GM19025 (cell line): ENCODE data around the gene ALDH3B2.
"Not testable (repeated sequence)": the region's sequence is repeated elsewhere in the genome, so short reads cannot be mapped to it uniquely, and the experiment has no call there.

Experiments
- ATAC-seq: cut with Tn5 transposase; IDR thresholded peaks from one replicate; pipeline ENCODE4 v1.9.1; 2021; ENCODE audit warnings: mild to moderate bottlenecking, low read depth, moderate library complexity; ENCODE audit not compliant: unreplicated experiment

ALDH3B2 gene

DNA sequence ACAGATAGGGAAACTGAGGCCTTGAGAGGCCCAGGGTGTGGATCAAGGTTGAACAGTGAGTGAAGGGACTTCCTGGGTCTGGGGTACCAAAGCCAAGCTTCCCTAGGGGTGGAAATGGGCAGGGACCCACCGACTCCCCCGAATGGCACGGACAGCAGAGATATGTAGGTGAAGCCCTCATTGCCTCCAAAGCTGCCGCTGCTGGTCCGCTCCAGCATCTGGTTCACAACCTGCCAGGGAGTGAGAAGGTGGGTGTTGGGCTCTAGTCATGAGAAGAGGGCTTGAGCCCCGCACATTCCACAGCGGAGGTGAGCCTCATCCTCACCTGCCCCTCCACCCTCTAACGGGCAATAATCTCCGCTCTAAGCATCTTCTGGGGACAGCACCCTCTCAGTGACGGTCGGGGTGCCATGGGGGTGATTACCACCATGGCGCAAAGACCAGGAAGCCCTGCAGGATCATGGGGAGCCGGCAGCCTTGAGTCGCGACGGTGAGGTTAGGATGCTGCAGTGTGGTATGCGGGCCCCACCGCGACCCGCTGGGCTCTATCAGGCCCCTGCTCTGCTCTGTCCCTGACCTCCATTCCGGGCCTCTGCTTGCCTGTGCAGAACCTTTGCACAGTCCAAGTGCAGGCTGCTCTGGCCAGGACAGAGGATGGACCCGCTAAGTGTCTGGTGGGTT, 10.8 kb downstream of the ALDH3B2 start:
- ATAC-seq, result no peak

DNA sequence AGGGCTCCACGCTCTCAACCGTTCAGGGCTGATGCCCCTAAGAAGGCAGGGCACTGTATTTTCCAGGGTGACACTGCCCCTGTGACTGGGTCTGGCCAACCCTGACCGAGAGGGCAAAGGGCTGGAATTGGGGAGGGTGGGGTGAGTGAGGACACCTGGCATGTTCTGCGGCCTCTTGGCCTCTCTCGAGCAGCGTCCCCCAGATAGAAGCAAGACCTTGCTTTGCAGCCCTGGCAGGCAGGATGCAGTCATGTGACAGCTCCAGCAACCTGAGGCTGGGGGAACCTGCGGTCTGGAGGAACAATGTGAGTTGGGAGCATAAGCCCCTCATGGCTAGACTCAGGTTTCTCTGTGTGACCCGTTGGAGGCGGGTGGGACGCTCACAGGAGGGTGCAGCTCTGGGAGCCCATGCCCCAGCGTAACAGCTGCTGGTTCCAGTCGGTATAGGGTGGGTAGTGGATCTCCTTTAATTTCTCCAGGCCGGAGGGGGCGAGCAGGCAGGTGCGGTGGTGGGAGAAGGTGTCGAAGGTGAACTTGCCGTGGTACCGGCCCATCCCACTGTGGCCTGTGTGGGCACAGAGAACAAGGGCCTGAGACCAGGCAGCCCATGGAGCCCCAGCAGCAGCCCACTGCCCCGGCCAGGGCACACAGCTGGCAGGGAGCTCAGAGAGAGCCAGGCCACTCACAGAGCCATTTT, 11.4 kb downstream of the ALDH3B2 start:
- ATAC-seq, result no peak

DNA sequence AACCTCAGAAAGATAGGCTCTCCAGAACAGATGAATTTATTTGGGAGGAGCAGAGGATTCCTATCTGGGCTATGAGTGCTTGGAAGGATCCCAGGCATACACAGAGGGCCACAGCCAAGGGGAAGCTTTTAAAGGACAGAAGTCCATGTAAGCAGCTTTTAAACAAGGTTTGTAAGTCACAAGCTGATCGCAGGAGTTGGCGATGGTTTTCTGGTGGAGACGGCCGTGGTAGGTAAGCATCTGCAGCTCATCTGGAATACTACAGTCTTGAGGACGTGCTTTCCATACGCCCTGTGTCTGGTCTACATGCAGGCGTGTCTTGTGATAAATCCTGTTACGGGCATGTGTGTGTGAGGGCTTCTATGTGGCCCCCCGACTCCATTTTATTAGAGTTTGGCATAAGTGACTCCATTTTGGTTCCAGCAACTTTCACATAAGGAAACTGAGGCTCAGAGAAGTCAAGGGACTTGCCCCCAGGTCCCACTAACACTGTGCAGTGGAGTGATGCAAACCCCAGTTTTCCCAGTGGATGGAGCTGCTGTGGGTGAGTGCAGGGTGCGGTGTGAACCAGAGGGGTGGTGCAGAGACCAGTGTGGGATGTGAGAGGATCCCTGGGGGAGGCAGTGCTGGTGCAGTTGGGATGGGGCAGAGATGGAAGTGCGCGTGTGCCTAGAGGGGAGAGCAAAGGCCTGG, 12.1 kb downstream of the ALDH3B2 start:
- ATAC-seq, result no peak

DNA sequence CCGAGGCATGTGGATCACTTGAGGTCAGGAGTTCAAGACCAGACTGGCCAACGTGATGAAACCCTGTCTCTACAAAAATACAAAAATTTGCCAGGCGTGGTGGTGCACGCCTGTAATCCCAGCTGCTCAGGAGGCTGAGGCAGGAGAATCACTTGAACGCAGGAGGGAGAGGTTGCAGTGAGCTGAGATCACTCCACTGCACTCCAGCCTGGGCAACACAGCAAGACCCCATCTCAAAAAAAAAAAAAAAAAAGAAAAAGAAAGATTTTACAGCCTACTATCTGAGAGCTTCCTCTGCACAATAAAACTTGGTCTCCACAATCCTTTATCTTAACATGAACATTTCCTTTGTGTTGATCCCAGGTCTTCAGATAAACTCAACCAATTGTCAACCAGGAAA, 13.7 kb downstream of the ALDH3B2 start:
- not testable (repeated sequence) for ATAC-seq

DNA sequence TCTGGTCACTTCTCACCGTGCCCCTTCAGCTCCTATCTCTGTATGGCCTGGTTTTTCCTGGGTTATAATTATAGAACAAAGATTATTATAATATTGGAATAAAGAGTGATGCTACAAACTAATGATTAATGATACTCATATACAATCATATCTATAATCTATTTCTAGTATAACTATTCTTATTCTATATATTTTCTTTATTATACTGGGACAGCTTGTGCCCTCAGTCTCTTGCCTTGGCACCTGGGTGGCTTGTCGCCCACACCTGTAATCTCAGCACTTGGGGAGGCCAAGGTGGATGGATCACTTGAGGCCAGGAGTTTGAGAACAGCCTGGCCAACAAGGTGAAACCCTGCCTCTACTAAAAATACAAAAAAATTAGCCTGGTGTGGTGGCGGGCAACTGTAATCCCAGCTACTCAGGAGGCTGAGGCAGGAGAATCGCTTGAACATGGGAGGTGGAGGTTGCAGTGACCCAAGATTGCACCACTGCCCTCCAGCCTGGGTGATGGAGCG, 14.7 kb downstream of the ALDH3B2 start:
- not testable (repeated sequence) for ATAC-seq

DNA sequence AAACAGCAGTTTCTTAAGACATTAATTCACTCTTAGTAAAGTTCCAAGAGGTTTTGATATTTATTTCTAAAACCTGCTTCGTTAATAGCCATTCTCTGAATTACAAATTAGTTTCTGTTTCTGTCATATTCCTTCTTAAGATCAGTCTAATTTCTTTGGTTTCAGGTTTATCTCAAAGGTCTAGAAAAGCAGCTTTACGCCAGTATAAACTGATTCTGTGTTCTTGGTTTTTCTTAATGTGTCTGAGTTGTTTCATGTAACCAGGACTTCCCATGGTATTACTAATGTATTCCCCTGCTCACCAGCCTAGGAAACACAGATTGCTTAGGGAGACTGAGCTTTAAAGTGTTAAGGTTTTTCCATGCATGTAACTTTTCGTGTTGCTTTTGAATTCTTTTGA, 17.1 kb downstream of the ALDH3B2 start:
- no peak for ATAC-seq

DNA sequence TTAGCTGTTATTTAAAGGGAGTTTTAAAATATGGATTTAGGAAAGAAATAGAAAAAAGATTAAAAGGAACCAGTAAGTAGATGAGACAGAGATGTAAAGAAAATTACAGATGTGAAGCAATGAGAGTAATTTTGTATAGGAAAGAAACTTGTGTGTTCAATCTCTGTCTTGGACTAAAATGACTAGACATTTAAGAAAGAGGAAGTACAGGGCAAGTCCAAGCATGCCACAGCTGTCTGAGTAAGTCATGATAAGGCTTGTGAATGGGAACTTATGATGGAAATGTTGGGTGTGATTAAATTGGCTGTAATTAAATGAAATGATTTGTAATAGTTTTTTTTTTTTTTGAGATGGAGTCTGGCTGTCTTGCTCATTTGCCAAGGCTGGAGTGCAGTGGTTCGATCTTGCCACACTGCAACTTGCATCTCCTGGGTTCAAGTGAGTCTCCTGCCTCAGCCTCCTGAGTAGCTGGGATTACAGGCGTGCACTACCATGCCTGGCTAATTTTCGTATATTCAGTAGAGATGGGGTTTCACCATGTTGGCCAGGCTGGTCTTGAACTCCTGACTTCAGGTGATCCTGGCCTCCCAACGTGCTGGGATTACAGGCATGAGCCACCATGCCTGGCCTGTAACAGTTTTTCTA, 18.0 kb downstream of the ALDH3B2 start:
- ATAC-seq, result no peak

DNA sequence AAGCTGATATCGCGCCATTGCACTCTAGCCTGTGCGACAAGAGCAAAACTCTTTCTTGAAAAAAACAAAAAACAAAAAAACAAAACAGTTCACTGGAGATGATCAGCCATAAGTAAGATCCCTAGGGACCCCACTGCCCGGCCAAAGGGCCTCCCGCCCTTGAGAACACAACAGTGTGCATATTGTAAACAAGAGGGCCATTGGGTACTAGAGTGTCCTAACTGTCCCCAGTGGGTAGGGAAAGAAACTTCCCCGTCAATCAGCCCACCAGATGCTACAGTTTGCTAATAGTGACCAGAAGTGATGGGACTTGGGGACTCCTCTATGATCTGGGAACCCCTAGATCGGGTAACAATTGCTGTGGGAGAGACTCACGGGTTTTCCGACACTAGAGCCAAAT, 20.2 kb downstream of the ALDH3B2 start:
- no peak for ATAC-seq

DNA sequence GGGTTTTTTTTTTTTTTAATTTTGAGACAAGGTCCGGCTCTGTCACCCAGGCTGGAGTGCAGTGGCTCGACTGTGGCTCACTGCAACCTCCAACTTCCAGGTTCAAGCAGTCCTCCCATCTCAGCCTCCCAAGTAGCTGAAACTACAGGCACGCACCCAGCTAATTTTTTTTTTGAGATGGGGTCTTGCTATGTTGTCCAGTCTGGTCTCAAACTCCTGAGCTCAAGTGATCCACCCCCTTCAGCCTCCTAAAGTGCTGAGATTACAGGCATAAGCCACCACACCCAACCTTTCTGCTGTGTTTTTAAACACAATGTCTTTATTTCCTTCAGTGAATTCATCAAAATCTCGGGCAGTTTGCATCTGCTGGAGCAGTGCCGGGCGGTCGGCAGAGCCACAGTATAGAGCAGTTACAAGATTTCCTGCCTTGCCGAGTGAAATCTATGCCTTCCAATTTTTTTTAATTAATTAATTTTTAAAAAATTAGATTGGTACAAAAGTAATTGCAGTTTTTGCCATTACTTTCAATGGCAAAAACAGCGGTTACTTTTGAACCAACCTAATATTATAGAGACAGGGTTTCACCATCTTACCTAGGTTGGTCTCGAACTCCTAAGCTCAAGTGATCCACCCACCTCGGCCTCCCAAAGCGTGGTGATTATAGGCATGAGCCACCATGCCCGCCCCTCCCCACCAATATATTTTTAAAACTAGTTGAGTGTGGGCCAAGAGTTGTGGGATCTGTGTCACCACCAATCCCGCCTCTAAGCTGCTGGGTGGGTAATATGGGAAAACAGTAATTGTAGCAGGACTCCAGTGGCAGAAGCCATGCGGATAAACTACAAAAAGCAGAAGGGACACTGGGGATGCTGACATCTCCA, 21.2 kb downstream of the ALDH3B2 start:
- no peak for ATAC-seq

DNA sequence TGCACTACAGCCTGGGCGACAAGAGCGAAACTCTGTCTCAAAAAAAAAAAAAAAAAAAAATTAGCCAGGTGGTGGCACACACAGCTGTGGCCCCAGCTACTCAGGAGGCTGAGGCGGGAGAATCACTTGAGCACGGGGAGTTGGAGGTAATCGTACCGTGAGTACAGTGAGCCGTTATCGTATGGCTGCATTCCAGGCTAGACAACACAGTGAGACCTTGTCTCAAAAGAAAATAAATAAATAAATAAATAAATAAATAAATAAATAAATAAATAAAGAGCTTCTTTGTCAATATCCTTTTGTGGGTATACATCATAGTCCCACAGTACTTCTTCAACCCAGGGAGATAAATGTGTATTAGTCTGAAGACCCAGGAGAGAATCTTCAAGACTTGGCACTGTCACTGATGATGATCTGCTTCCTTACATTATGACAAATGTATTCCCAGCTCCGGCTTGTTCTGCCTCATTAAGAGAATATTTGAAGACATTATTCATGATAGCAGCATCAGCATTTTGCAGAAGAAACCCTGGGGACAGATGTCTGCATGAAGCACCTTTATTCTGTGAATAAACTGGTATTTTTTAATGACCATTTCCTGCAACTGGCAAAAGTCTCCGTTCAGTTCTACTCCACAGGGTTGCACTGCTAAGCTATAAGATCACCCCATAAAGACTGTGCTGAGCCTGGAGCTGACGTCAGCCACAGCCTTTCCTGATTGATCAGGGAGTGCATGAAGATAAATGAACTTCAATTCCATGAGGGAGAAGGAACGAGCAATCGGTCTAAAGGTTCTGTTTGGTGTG, 22.2 kb downstream of the ALDH3B2 start:
- ATAC-seq, result no peak

DNA sequence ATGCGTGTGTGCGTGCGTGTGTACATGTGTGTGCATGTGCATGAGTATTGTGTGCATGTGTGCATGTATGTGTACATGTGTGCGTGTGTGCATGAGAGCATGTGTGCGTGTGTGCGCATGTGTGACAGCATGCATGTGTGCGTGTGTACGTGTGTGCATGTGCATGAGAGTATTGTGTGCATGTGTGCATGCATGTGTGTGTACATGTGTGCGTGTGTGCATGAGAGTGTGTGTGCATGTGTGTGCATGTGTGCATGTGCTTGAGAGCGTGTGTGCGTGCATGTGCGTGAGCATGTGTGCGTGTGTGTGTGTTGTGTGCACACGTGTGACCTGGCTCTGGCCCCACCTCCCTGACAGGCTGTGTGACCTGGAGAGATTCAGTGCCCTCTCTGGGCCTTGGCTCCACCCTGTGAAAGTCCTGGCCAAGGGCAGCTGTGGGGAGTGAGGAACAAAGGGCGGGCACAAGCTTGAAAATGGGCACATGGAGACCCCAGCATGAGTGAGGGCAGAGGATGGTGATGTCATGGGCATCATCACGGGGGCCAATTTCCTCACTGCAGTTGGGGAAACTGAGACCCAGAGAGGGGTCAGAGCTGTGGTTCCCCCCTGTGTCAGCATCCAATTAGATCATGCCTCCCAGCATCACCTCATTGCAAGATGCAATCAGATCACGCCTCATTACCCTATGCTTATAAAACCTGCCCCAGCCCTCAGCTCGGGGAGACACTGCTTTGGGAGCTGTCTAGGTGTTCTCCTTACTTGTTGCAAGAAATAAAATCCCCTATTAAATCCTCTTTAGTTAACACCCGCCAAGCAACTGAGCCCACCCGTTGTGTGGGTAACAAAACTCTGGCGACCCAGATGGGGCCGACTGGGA, 24.6 kb downstream of the ALDH3B2 start:
- ATAC-seq, result no peak

DNA sequence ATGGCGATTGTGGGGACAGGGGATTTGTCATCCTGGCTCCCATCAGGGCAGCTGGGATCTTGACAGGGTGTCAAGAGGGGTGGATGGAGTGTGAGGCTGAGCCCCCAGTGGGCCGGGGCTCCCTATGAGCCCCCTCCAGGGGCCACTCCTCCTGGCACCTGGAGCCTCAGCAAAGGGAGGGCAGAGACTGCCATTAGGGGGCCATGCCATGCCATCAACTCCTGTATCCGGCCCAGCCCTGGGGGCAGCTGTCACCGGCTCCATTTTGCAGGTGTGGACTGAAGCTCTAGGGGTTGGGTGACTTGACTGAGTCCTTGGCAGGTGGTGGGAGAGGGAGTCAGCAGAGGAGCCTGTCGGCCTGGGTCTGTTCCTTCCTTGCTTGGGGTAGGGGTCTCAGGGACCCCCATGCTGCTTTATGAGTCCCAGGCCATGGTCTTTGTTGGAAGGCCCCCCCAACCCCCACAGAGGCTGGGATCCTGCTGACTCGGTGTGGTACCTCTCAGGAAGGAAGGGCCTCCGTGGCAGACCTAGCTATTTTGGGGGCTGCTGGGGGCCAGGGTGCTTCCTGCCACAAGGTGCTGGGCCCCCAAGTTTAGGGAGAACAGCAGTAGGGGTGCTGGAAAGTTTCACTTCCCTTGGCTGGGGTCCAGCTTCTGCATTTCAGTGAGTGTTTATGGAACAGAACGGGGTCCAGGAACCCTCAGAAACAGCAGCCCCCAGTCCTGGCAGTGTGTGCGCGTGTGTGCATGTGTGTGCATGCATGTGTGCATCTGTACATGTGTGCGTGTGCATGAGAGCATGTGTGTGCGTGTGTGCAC, 25.4 kb downstream of the ALDH3B2 start:
- ATAC-seq, result no peak

DNA sequence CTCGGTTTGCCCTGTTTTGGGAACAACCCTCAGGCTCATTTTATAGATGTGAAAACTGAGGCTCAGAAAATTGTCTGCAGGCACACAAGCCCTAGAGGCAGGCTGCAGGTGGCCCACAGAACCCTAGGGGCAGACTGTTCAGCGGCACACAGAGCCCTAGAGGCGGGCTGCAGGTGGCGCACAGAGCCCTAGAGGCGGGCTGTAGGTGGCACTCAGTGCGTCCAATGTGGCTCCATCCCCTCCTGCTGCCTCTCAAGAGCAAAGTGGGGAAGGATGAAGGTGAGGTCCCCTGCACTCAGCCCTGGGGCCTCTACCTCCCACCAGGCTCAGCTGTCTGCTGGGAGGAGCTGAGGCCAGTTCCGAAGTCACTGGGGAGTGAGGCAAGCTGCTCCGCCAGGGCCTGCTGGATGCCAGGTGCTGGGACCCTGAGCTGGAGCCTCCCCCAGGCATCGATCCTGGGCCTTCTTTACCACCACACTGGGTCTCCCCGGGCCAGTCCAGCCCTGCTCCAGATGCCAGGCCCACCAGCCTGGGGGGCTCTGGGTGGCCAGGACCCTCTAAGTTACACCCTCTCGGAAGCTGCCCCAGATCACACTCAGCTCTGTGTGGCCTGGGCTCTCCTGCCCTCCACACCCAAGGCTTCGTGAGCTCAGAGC, 26.2 kb downstream of the ALDH3B2 start:
- peak; percentile 68 for ATAC-seq

DNA sequence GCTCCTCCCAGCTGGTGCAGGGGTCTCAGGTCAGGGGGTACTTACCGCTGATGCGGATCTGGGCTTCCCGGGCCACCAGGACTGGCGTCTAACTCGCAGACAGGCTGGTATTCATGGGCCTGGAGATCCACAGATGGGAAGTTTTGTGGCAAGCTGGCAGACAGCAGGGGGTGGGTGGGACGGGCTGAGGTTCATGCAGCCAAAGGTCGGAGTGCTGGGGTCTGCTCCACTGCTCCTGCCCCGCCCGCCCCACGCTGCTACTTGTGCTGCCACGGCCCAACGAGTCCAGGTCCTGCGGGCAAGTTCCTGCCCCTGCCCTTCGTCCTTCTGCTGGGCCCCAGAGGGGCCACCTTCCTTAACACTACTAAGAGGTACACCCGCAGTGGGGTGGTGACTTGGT, 27.0 kb downstream of the ALDH3B2 start:
- no peak for ATAC-seq

DNA sequence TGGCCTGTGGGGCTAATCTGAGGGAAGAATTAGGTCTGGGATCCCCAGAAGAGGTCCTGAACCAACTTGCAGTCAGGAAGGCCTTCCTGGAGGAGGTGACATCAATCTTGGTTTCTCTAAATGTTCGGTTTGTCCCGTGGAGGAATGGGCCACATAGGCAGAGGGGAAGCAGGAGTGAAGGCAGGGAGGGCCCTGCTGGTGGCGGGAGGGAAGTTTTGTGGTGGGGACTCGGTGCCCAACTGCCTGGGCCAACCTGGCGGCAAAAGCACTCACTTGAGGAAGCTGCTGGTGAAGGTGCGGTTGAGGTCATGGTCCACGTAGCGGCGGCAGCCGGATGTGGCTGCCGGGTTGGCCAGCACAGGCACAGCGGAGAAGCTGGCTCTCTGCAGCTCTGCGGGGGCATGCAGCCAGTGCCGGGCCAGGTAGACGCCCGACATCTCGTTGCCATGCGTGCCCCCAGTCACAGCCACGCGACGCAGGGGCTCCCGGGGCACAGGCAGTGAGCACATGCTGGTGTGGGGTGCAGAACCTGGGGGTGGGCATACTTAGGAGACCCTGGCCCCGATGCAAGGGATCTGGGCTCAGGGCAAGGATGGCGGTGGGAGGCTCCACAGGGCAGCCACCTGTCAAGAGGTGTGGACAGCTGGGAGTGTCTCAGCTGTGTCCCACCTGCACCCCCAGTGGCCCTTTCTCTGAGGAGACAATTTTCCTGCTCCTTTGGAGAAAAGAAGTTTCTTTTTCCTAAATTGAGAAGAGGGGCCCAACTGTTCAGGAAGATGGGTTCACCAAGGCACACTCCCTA, 27.7 kb downstream of the ALDH3B2 start:
- ATAC-seq, result no peak
